GM18520 (cell line): Measurements from ENCODE around the gene TREM1.
"Not testable (repeated sequence)": the region's sequence is repeated elsewhere in the genome, so short reads cannot be mapped to it uniquely, and the experiment has no call there.

ENCODE experiments used
- ATAC-seq: cut with Tn5 transposase; IDR thresholded peaks from one replicate; pipeline ENCODE4 v1.9.1; 2021; ENCODE audit not compliant: unreplicated experiment

The TREM1 gene

GRCh38 chr6:41297248-41297647, 10.8 kb upstream of the TREM1 start:
- not testable (repeated sequence) for ATAC-seq

- ATAC-seq: no peak
Measured at GRCh38 chr6:41294214-41294872, 7.9 kb upstream of the TREM1 start.

GRCh38 chr6:41291717-41292116, 5.2 kb upstream of the TREM1 start:
- ATAC-seq: no peak

- no peak for ATAC-seq
Measured at GRCh38 chr6:41289815-41290214, 3.3 kb upstream of the TREM1 start.

GRCh38 chr6:41288754-41289129, 2.3 kb upstream of the TREM1 start:
- ATAC-seq: no peak

- no peak for ATAC-seq
Measured at GRCh38 chr6:41288030-41288753, 1.7 kb upstream of the TREM1 start.

- ATAC-seq: no peak
Measured at GRCh38 chr6:41284726-41285125, 1.8 kb downstream of the TREM1 start.

GRCh38 chr6:41283600-41283999, 2.9 kb downstream of the TREM1 start:
- ATAC-seq: no peak

GRCh38 chr6:41280381-41281057, 6.0 kb downstream of the TREM1 start:
- ATAC-seq: no peak

- no peak for ATAC-seq
Measured at GRCh38 chr6:41278699-41279405, 7.6 kb downstream of the TREM1 start.

GRCh38 chr6:41277605-41278004, 8.9 kb downstream of the TREM1 start:
- ATAC-seq: no peak

GRCh38 chr6:41275489-41275888, 11.0 kb downstream of the TREM1 start:
- ATAC-seq: no peak

- no peak for ATAC-seq
Measured at GRCh38 chr6:41274256-41274655, 12.2 kb downstream of the TREM1 start.

- ATAC-seq: no peak
Measured at GRCh38 chr6:41273714-41274113, 12.8 kb downstream of the TREM1 start.

GRCh38 chr6:41272591-41273240, 13.8 kb downstream of the TREM1 start:
- no peak for ATAC-seq

- ATAC-seq: no peak
Measured at GRCh38 chr6:41271901-41272395, 14.5 kb downstream of the TREM1 start.

GRCh38 chr6:41269716-41270115, 16.8 kb downstream of the TREM1 start:
- no peak for ATAC-seq

GRCh38 chr6:41269166-41269565, 17.3 kb downstream of the TREM1 start:
- ATAC-seq: no peak

GRCh38 chr6:41268478-41268877, 18.0 kb downstream of the TREM1 start:
- no peak for ATAC-seq

GRCh38 chr6:41266541-41266940, 19.9 kb downstream of the TREM1 start:
- no peak for ATAC-seq

- no peak for ATAC-seq
Measured at GRCh38 chr6:41263267-41263666, 23.2 kb downstream of the TREM1 start.
